ENCODE results near the gene CBX3.

Gene CBX3

GRCh38 chr7:26185844-26186180 lies 15.7 kb upstream of the CBX3 start:
- no peak overlapping the region for H3K4me3 ChIP-seq (replicated peaks; ENCODE audit: low read depth, low read length)

GRCh38 chr7:26186364-26187311 lies 14.9 kb upstream of the CBX3 start:
- DNase-seq (ENCODE audit: extremely low read depth, low read depth) = no peak
- no peak overlapping the region for H3K4me3 ChIP-seq (replicated peaks; ENCODE audit: low read depth, low read length)
- no peak for TF ChIP-seq CTCF (IDR thresholded peaks at IDR 0.05; ENCODE audit: low read depth, low read length, missing control alignments)

More at GRCh38 chr7:26185844-26186180, 15.7 kb upstream of the CBX3 start:
- DNase-seq (ENCODE audit: extremely low read depth, low read depth) = no peak
- TF ChIP-seq CTCF (IDR thresholded peaks at IDR 0.05; ENCODE audit: low read depth, low read length, missing control alignments) = no peak

- H3K4me3 ChIP-seq (replicated peaks; ENCODE audit: low read depth, low read length) = no peak overlapping the region
- no peak for TF ChIP-seq CTCF (IDR thresholded peaks at IDR 0.05; ENCODE audit: low read depth, low read length, missing control alignments)
- no peak for DNase-seq (ENCODE audit: extremely low read depth, low read depth)
Measured at GRCh38 chr7:26187380-26188205, 14.0 kb upstream of the CBX3 start.

GRCh38 chr7:26188206-26188956 lies 13.2 kb upstream of the CBX3 start:
- DNase-seq (ENCODE audit: extremely low read depth, low read depth) = no peak
- H3K4me3 ChIP-seq (replicated peaks; ENCODE audit: low read depth, low read length) = no peak overlapping the region
- TF ChIP-seq CTCF (IDR thresholded peaks at IDR 0.05; ENCODE audit: low read depth, low read length, missing control alignments) = no peak

GRCh38 chr7:26188957-26189541 lies 12.5 kb upstream of the CBX3 start:
- no peak for TF ChIP-seq CTCF (IDR thresholded peaks at IDR 0.05; ENCODE audit: low read depth, low read length, missing control alignments)
- DNase-seq (ENCODE audit: extremely low read depth, low read depth) = no peak
- no peak overlapping the region for H3K4me3 ChIP-seq (replicated peaks; ENCODE audit: low read depth, low read length)

- no peak for TF ChIP-seq CTCF (IDR thresholded peaks at IDR 0.05; ENCODE audit: low read depth, low read length, missing control alignments)
- DNase-seq (ENCODE audit: extremely low read depth, low read depth) = no peak
- no peak overlapping the region for H3K4me3 ChIP-seq (replicated peaks; ENCODE audit: low read depth, low read length)
Measured at GRCh38 chr7:26189697-26190096, 11.8 kb upstream of the CBX3 start.
